ENCODE data around the gene DKK2.

The DKK2 gene

DNA sequence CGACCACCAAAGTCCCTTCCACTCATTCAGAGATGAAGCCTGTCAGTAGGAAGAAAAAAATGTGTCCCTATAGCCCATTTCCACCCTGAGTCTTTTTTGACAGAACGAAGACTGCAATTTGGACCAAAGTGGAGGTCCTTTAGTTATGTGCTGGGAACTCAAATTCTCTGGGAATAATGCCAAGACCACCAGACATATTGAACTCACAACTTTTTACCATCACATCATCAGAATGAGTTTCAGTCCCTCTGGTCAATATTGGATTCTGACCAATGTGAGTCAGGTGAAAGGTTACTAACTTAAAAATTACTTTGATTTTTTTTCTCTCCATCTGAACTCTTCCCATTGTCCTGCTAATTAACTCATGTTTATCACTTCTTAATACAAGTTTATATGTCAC is 128.9 kb downstream of the DKK2 start:
- DNase-seq, result no peak

GRCh38 chr4:106906728-106907127 is 129.4 kb downstream of the DKK2 start:
- DNase-seq, result no peak

- DNase-seq, result no peak
Measured at GRCh38 chr4:106898621-106899230, 137.4 kb downstream of the DKK2 start.

- no peak for DNase-seq
Measured at GRCh38 chr4:106893903-106894302, 142.2 kb downstream of the DKK2 start.

DNA sequence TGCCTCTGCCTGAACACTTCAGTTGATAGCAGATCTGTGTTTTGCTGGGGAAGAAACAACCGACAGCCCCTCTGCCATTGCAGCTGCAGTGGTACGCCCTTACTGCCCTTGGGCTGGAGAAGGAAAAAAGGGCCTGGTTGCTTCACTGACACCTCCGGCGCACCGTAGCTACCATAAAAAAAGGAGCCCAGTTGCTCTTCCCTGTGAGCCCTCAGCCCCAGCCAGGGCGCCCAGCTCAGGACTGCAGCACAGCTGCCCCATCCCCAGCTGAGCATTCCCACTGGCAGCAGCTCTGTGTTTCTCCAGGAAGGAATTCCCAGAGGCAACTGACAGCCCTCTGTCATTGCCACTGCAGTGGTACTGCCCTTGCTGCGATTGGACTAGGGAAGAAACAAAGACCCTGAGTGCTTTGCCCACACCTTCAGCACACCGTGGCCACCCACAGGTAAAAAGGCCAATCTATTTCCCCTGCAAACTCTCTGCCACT is 142.7 kb downstream of the DKK2 start:
- DNase-seq, result no peak

DNA sequence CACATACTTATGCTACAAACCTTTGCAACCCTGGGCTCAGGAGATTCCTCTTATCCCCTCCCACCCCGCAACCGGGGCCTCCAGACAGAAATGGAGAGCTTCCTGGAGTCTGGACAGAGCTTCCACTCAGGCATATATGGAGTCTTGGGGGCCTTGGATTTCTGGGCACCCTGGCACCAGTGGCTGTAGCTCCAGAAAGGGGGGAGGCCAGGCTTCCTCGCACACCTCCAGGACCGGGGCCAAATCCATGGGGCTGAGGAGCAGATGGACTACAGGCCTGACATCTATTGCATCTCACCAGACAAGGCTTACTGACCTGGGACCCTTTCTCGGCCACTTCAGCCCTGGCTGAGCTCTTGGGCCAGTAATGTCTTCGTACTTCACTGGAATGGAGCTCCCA is 143.3 kb downstream of the DKK2 start:
- no peak for DNase-seq

- DNase-seq, result no peak
Measured at GRCh38 chr4:106875340-106875739, 160.8 kb downstream of the DKK2 start.

Data from NCI-H2227 treated with DMSO at 0.1 percent for 48 hours (cell line).